Activated CD4-positive, CD25-positive, alpha-beta regulatory T cell treated with anti-CD3 and anti-CD28 coated beads, Interleukin-2, amount 50 U/mL, for 16 hours (primary cell): ENCODE measurements around the gene UTY.

Experiments
- DNase-seq: peaks from one replicate; pipeline ENCODE4 v3.0.0-alpha.2; 2020; ENCODE audit warnings: low read depth, low spot score

The UTY gene

DNA sequence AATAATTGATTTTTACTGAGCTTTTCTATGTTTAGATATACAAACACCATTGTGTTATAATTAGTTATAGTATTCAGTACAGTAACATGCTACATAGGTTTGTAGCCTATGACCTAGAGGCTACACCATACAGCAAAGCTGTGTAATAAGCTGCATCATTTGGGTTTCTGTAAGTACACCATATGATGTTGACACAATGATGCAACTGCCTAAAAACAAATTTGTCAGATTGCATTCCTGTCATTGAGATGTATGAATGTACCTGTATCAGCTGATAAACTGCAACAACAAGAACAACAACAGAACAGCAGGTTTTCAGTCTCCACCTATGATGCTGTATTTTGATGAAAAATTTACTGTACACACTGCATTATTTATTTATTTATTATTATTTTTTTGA is 64.3 kb downstream of the UTY start:
- no peak for DNase-seq

- no peak for DNase-seq
These were observed 81.0 kb downstream of the UTY start for GRCh38 chrY:13398876-13399275.

- no peak for DNase-seq
These were observed 98.6 kb downstream of the UTY start for GRCh38 chrY:13381110-13381683.

GRCh38 chrY:13370868-13371800 is 108.7 kb downstream of the UTY start:
- DNase-seq: no peak

- no peak for DNase-seq
These were observed 109.6 kb downstream of the UTY start for GRCh38 chrY:13370245-13370644.

DNA sequence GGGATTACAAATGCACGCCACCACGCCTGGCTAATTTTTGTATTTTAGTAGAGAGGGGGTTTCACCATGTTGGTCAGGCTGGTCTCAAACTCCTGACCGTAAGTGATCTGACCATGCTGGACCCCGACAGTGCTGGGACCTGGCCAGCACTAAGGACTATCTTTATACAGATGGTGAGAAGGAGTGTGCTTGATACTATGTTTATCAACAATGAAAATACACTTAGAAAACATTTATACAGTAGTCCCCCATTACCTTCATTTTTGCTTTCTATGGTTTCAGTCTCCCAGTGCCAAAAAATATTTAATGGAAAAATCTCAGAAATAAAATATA is 111.4 kb downstream of the UTY start:
- no peak for DNase-seq

DNA sequence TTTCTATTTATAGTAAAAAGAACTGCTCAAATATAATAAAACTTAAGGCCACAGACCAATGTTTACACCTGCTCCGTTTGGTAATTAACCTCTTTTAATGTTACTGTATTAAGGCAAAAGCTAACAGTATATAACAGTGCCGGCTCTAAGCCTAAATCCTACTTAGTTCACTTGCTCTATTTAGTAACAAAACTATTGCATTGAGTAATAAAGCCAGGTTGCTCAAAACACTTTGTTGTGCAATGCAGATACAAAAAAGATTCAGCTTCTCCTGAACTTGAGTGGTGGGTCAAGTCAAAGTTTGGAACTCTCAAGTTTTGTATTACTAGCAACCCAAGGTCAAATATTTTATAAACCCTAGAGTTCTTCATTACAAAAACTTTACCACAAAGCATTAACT is 116.2 kb downstream of the UTY start:
- no peak for DNase-seq

DNA sequence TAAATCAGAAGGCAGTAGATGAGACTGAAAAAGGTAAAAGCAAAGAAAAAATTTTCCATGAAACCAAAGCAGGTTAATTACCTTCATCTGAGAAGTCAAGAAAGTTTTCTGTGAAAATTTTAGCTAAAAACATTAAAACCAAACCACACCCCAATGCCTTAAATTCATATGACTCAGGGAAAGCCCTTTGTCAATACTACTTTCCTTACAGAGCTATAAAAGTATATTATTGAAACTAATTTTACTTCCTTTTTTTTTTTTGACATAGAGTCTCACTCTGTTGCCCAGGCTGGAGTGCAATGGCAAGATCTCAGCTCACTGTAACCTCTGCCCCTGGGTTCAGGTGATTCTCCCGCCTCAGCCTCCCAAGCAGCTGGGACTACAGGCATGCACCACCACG is 117.2 kb downstream of the UTY start:
- no peak for DNase-seq

- no peak for DNase-seq
These were observed 117.9 kb downstream of the UTY start for GRCh38 chrY:13361656-13362636.

GRCh38 chrY:13351443-13351842 is 128.4 kb downstream of the UTY start:
- DNase-seq: no peak

- DNase-seq: no peak
These were observed 132.7 kb downstream of the UTY start for GRCh38 chrY:13347106-13347505.

DNA sequence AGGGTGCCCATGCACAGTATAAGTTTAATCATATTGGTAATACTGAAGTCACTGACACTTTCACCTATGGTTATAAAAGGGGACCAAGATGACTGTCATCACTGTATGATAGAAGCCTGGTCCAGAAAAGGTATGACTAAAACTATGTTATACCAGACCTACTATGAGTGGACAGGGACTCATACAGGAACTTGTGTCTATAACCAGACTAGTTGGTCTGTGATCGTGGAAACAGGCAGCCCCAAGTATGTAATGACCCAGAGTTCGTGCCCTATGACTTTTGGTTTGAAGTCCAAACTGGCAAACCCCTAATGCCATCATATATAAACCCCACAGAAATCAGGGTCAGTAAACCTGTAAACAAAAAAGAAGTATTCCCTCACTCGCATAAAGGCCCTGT is 134.3 kb downstream of the UTY start:
- no peak for DNase-seq

DNA sequence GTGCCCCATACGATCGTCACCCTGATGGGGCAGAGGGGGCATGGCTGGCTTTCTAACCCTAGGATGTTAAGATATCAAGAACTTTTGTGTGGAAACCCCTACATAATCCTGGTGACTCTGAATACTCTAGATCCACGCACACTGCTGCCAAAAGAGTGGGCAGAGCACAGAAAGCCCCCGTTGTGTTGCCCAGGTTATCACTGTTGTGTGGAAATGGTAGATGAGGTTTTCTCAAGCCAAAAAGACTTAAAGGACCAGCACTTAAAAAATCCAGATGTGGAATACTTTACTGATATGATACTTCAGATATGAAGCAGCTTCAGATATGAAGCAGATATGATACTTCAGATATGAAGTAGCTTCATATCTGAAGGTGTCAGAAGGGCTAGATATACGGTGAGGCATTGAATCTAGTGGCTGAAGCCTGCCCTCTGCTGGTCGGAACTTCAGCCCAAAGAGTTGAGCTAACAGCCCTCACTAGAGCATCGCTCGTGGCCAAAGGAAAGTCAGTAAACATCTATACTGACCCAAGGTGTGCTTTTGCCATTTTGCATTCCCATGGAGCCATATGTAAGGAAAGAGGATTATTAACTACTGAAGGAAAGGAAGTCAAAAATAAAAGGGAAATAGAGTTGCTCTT is 136.4 kb downstream of the UTY start:
- peak; percentile 4 for DNase-seq

- DNase-seq: no peak
These were observed 139.9 kb downstream of the UTY start for GRCh38 chrY:13339939-13340338.

GRCh38 chrY:13339381-13339780 is 140.5 kb downstream of the UTY start:
- DNase-seq: no peak

- DNase-seq: no peak
These were observed 141.1 kb downstream of the UTY start for GRCh38 chrY:13338711-13339110.

DNA sequence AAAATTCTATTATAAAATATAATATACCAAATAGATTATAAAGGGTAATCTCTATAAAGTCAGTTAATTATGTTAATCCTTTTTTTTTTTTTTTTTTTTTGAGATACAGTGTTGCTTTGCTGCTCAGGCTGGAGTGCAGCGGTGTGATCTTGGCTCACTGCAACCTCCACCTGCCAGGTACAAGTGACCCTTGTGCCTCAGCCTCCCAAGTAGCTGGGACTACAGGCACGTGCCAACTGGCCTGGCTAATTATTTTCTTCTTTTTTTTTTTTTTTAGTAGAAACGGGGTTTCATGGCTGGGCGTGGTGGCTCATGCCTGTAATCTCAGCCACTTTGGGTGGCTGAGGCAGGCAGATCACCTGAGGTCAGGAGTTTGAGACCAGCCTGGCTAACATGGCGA is 141.9 kb downstream of the UTY start:
- DNase-seq: no peak

GRCh38 chrY:13333791-13334190 is 146.0 kb downstream of the UTY start:
- DNase-seq: no peak

DNA sequence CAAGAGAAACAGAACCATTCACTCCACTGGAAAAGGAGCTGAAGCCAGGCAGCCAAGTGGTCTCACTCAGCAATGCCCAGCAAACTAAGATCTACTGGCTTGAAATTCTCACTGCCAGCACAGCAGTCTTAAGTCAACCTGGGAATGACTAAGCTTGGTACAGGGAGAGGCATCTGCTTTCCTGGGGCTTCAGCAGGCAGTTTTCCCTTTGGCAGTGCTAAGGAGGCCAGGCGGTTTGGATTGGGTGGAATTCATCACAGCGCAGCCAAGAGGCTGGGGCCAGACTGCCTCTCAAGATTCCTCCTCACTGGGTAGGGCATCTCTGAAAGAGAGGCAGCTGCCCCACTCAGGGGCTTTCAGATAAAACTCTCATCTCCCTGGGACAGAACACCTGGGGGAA is 149.2 kb downstream of the UTY start:
- DNase-seq: no peak

GRCh38 chrY:13312966-13313365 is 166.9 kb downstream of the UTY start:
- DNase-seq: no peak

GRCh38 chrY:13307959-13308358 is 171.9 kb downstream of the UTY start:
- no peak for DNase-seq

DNA sequence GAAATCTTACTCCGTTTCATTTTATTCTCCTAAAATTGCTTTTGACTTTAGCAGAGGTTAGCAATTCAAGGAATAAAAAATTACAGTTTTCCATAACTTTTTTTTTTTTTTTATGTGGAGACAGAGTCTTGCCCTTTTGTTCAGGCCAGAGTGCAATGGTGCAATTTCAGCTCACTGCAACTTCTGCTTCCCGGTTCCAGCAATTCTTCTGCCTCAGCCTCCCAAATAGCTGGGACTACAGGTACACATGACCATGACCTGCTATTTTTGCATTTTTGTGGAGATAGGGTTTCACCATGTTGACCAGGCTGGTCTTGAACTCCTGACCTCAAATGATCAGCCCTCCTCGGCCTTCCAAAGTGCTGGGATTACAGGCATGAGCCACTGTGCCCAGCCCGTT is 179.0 kb downstream of the UTY start:
- no peak for DNase-seq
